ENCODE results near the gene TOR2A.

TOR2A gene

GRCh38 chr9:127693697-127694096 lies 41.4 kb downstream of the TOR2A start:
- DNase-seq: no peak

DNA sequence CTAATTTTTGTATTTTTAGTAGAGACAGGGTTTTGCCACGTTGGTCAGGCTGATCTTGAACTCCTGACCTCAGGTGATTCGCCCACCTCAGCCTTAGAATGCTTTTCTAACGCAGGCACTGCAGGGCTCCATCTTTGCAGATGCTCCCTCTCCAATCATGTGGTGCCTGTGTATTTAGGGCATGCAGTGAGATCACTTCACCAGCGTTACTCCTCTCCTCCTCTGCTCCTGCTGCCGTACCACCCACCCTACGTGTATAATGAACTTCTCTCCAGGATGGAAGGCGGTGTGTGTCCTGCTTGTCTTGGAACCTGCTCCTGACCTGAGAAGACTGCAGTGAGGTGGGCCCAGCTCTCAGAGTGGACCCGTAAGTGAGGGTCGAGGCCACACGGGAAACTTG lies 42.0 kb downstream of the TOR2A start:
- no peak for DNase-seq

GRCh38 chr9:127692071-127692470 lies 43.0 kb downstream of the TOR2A start:
- DNase-seq: no peak

DNA sequence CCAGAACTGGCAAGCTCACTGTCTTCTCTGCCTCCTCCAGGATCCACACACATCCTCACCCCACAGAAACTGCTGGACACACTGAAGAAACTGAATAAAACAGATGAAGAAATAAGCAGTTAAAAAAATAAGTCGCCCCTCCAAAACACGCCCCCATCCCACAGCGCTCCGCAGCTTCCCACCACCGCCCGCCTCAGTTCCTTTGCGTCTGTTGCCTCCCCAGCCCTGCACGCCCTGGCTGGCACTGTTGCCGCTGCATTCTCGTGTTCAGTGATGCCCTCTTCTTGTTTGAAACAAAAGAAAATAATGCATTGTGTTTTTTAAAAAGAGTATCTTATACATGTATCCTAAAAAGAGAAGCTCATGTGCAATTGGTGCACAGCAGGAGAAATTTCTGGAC lies 44.4 kb downstream of the TOR2A start:
- DNase-seq: no peak

DNA sequence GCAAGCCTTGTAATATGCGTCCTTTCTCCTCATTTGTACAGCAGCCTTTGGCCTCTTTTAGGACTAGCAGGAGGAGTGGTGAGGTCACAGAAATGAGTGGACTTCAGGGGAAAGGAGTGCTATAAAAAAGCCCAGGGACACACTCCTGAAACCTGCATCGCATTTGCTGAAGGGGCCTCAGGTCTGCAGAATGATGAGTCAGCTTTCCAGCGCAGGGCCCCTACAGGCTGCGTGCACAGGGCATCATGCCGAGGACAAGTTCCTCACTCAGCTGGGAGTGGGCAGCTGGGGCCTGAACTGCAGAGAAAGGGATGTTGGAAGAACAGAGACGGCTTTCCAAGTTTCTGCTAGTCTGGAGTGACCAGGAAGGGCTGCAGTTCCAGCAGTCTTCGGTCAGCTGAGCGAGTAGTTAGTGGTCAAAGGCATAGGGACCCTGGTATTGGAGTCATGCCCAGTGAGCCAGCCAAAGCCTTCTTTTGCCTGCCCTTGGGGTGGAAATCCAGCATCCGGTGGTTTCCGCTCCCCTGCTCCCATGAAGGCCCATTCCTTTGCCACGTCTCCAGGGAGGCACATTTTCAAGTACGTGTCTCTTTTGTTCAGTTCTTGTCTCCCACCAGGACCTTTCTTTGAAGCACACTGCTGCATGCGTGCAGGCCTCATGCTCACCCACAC lies 45.6 kb downstream of the TOR2A start:
- no peak for DNase-seq

DNA sequence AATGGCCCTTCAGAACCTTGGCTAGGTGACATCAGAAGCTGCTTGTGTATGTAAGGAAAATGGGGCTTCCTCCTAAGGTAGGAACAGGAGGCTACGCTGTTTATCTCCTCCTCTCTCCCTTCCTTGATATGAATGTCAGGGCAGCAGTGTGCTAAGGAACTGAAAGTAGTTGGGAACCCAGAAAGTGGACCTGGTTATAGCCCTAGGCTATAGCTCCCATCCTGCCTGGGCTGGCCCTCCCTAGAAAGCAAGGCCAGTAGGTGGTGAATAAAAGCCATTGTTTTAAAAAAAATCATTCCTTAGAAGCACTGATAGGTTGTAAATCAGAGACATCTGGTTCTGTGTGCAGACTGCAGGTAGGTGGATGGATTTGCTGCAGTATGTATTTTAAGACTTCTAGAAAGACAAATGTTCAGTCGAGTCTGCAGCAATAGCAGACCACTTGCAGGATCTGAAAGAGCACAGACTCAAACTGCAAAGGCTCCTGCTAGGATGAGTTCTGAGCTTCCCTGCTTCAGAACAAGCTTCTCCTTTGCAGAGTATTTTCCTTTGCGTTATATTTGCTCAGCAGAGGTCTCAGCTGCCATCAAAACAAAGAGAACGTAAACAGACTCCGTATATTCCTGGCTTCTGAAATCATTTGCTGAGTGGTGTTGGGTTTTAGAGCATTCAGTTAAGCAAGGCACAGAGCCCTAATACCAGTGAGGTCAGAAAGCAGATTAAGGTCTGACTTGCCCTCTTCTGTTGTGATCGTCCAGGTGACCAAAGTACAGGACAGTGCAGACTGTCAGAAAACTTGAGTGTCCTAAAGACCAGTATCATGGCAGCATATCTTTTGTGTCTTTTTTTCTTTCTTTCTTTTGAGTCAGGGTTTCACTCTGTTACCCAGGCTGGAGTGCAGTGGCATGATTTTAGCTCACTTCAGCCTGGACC lies 48.4 kb downstream of the TOR2A start:
- no peak for DNase-seq

DNA sequence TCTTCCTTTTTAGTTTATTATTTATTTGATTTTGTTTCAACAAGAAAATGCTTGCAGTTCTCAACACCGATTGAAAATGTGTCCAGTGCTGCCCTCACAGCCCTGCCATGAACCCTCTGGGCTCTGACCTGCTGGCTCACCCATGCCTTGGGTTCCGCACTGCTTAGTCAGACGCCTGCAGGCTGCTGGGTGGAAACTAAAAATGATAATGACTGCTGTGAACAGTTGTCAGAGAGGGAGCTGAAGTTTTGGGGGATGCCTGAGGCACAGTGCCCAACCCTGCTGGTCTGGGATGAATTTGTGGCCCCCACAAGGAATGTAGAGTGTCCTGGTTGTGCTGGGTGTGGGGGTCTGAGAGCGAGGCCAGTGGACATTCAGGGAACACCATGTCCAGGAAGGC lies 50.5 kb downstream of the TOR2A start:
- DNase-seq: peak; percentile 37

GRCh38 chr9:127683723-127684122 lies 51.4 kb downstream of the TOR2A start:
- DNase-seq: peak; percentile 63

- DNase-seq: no peak
These were observed 52.5 kb downstream of the TOR2A start for GRCh38 chr9:127682351-127683136.

Data from fibroblast of skin of right quadriceps (primary cell).